Thyroid gland (tissue), 4 donors: ENCODE results near the gene DLX4. TPM values are rescaled to one million over a fixed set of nuclear protein-coding genes. Genes with fewer than 3 reads are reported as not detected.

ENCODE experiments used
- DNase-seq, 2 donors: peaks; one replicate each; pipeline ENCODE4 v3.0.0-alpha.2; 2019
- H3K27ac ChIP-seq, 3 donors: fragments of 200-600 bp; sonication (generic); 1 replicate in 2 of 3; 2 replicates in 1 of 3; pipeline ENCODE4 v1.5.1; 2016 to 2019; ENCODE audit warnings: mild to moderate bottlenecking in 1 of 3, moderate library complexity in 1 of 3
- H3K27me3 ChIP-seq: fragments of 200-600 bp; sonication (generic); one replicate; pipeline ENCODE4 v1.5.1; 2019
- H3K36me3 ChIP-seq, 2 donors: fragments of 200-600 bp; sonication (generic); one replicate each; pipeline ENCODE4 v1.5.1; 2016 to 2019
- H3K4me1 ChIP-seq, 2 donors: fragments of 200-600 bp; sonication (generic); one replicate each; pipeline ENCODE4 v1.5.1; 2017 to 2019
- H3K4me3 ChIP-seq, 3 donors: fragments of 200-600 bp; sonication (generic); replicated peaks in 1 of 3; 1 replicate in 2 of 3; 2 replicates in 1 of 3; pipeline ENCODE4 v1.5.1; 2016; ENCODE audit warnings: mild to moderate bottlenecking in 1 of 3
- H3K9me3 ChIP-seq: fragments of 200-600 bp; sonication (generic); one replicate; pipeline ENCODE4 v1.5.1; 2017
- POLR2A ChIP-seq, 2 donors: fragments of 450-650 bp; IDR thresholded peaks; one replicate each; pipeline ENCODE4 v1.6.1; 2017; ENCODE audit warnings: antibody characterized with exemption in 2 of 2, mild to moderate bottlenecking in 2 of 2, moderate library complexity in 1 of 2
- WGBS, 2 donors: methylation state at CpG; one replicate each; pipeline ENCODE4 v1.1.5; 2017; 5-methylcytosine and 5-hydroxymethylcytosine counted together
- intact Hi-C: fragments of 100-400 bp; cut with DNase I; formaldehyde crosslinking; loops from one replicate; pipeline ENCODE4 v1.15.1; 2023
- total RNA-seq, 4 donors: library from RNA; depleted of rRNA; stranded (reverse); fragments of >200 nt; gene quantifications; one replicate each; pipeline ENCODE4 v1.2.3, GENCODE V29; 2016
- TF ChIP-seq, protein P1 (sequence below), 6 experiments: fragments of 200-600 bp in 3 of 6; fragments of 450-650 bp in 3 of 6; sonication (generic) in 3 of 6; IDR thresholded peaks; one replicate each; pipeline ENCODE4 v1.5.1; 2016 to 2019; ENCODE audit warnings: antibody characterized with exemption in 6 of 6, mild to moderate bottlenecking in 2 of 6, inconsistent platforms in 1 of 6, moderate library complexity in 1 of 6

DLX4 gene
- total RNA-seq, 4 donors from 2014 or later, result 0.56 to 1.2 TPM; not detected in 2

- H3K27me3 ChIP-seq, result peaks cover 68% of the 10 kb centered on the region
- no peak for TF ChIP-seq POLR2A (IDR thresholded peaks at IDR 0.05)
- H3K4me1 ChIP-seq, result peaks cover 32 to 48% of the 10 kb centered on the region in 2 donors
These were observed 1.2 kb upstream of the DLX4 start for GRCh38 chr17:49967621-49968404.

DNA sequence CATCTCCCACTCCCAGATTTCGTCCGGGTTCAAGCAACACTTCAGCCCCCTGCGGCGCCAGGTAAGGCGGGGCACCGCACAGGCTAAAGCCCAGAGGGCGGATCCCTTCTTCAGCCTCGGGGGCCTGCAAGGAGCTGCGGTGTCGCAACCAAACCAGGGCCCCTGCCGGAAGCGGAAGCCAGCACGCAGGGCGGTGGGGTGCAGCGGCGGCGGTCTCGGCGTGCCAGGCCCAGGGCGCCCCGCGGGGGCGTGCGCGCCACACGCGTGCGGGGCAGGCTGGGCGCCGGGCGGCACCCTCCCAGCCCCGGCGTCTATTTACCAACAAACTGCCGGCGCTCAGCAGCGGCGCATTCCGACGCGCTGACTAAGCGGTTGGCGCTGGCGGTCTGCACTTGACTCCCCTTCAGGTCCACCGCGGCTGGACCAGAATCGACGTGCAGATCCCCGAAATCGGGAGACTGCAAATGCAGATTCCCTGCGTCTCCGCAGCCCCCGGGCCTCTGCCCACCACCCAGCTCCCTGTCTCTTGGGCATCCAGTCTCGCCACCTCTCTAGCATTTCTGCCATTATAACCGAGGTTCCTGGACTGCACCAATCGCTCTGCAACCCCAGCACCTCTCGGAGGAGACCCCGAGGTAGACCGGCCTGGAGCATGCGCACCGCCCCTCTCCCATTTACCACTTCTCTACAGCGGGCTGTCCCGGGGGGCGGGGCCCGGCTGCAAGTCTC, 421 bp upstream of the DLX4 start:
- peak; percentile 53 to 54 for DNase-seq
- 3% methylated on average over 14 to 39 of the region's 64 CpGs for WGBS, 2 donors
- H3K9me3 ChIP-seq, result no peaks in the 10 kb centered on the region
- TF ChIP-seq, protein P1, sequence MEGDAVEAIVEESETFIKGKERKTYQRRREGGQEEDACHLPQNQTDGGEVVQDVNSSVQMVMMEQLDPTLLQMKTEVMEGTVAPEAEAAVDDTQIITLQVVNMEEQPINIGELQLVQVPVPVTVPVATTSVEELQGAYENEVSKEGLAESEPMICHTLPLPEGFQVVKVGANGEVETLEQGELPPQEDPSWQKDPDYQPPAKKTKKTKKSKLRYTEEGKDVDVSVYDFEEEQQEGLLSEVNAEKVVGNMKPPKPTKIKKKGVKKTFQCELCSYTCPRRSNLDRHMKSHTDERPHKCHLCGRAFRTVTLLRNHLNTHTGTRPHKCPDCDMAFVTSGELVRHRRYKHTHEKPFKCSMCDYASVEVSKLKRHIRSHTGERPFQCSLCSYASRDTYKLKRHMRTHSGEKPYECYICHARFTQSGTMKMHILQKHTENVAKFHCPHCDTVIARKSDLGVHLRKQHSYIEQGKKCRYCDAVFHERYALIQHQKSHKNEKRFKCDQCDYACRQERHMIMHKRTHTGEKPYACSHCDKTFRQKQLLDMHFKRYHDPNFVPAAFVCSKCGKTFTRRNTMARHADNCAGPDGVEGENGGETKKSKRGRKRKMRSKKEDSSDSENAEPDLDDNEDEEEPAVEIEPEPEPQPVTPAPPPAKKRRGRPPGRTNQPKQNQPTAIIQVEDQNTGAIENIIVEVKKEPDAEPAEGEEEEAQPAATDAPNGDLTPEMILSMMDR (IDR thresholded peaks at IDR 0.05), result no peak
- no peak for TF ChIP-seq POLR2A (IDR thresholded peaks at IDR 0.05)
- no peaks in the 10 kb centered on the region for H3K36me3 ChIP-seq
- peaks cover 32 to 46% of the 10 kb centered on the region in 2 donors for H3K4me1 ChIP-seq
- H3K27ac ChIP-seq, result no peak overlapping the region
- peaks cover 67% of the 10 kb centered on the region for H3K27me3 ChIP-seq
- peak overlapping the region in 1 of 3 donors; percentile 11 for H3K4me3 ChIP-seq
- intact Hi-C loops, result no loop called here

More at GRCh38 chr17:49967621-49968404, 1.2 kb upstream of the DLX4 start:
- WGBS, 2 donors, result 36 to 41% methylated on average over 10 of the region's 10 CpGs
- H3K27ac ChIP-seq, result no peak overlapping the region
- no peaks in the 10 kb centered on the region for H3K36me3 ChIP-seq
- DNase-seq, result no peak
- H3K4me3 ChIP-seq, result no peak overlapping the region
- no peaks in the 10 kb centered on the region for H3K9me3 ChIP-seq
- intact Hi-C loops, result no loop called here

- no peak overlapping the region for H3K27ac ChIP-seq
- intact Hi-C loops, result no loop called here
- H3K36me3 ChIP-seq, result no peaks in the 10 kb centered on the region
- peaks cover 21 to 34% of the 10 kb centered on the region in 2 donors for H3K4me1 ChIP-seq
- TF ChIP-seq, protein P1 (IDR thresholded peaks at IDR 0.05), result no peak
- TF ChIP-seq POLR2A (IDR thresholded peaks at IDR 0.05), result no peak
- no peaks in the 10 kb centered on the region for H3K9me3 ChIP-seq
- peaks cover 56% of the 10 kb centered on the region for H3K27me3 ChIP-seq
- H3K4me3 ChIP-seq, result peak overlapping the region in 1 of 3 donors; percentile 11
- 21 to 33% methylated on average over 18 of the region's 18 CpGs for WGBS, 2 donors
- DNase-seq, result no peak
These were observed 902 bp downstream of the DLX4 start for GRCh38 chr17:49969795-49970389.

DNA sequence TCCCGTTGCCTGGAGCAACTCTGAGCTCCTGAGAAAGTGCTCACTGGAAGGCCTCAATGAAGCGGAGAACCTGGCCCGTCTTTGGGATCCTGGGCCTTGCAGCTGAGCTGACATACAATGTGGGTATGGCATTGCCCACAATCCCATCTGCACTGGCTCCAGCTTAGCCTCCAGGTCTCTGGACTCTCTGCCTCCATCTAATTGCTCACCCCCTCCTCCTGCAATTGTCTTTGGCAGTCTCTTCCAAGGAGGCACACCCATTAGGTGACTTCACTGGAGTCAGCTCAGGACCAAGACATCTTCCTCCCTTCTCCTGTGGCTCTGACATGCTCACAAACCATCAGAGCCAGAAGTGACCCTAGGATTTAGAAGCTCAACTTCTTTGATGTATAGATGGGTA, 1.5 kb downstream of the DLX4 start:
- 87 to 92% methylated on average over 3 of the region's 3 CpGs for WGBS, 2 donors
- Histone ChIP-seq H3K36me3 (no peaks in the 10 kb centered on the region), H3K27ac (no peak overlapping the region), H3K27me3 (peaks cover 50% of the 10 kb centered on the region), H3K4me1 (peaks cover 21 to 30% of the 10 kb centered on the region in 2 donors), H3K4me3 (no peak overlapping the region), H3K9me3 (no peaks in the 10 kb centered on the region)
- intact Hi-C loops, result no loop called here
- TF ChIP-seq, protein P1 (IDR thresholded peaks at IDR 0.05), result no peak
- no peak for TF ChIP-seq POLR2A (IDR thresholded peaks at IDR 0.05)
- no peak for DNase-seq

DNA sequence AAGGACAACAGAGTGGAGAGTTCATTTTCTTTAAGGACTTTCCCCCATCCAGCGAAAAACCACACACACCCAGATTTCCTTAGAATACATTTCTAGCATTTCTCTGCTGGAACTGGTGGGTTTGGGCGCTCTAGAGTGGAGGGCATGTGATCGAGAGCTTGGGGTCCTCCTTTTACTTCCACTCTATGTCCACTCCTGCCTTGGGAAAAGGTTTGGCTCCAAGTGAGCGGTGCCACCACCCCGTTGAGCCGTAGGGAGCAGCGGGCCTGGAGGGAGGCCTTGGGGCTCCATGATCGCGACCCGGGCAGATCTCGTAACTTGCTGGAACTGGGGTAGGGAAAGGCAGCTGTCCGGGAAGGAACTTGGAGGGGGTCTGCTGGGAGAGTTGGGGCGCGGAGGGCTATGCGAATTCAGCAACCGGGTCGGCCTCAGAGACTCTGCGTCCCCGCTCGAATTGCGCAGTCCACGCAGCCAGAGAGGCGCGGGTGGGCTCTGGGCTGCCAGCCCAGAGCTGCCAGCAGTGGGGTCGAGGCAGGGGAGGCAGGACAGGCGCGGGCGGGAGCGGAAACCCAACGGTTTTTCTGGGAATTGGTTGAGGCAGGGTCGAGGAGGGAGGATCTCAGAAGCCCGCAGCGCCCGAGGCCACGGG, 2.3 kb downstream of the DLX4 start:
- intact Hi-C loops, result no loop called here
- TF ChIP-seq, protein P1 (IDR thresholded peaks at IDR 0.05), result no peak
- TF ChIP-seq POLR2A (IDR thresholded peaks at IDR 0.05), result no peak
- Histone ChIP-seq H3K4me1 (peaks cover 21 to 30% of the 10 kb centered on the region in 2 donors), H3K27me3 (peaks cover 49% of the 10 kb centered on the region), H3K27ac (no peak overlapping the region), H3K4me3 (peak overlapping the region in 1 of 3 donors; percentile 1), H3K36me3 (no peaks in the 10 kb centered on the region), H3K9me3 (no peaks in the 10 kb centered on the region)
- 21 to 22% methylated on average over 30 to 32 of the region's 35 CpGs for WGBS, 2 donors
- no peak for DNase-seq
